ENCODE data around the gene NTM.

Gene NTM

GRCh38 chr11:132312701-132313111, 942.3 kb downstream of the NTM start:
- peak in 1 of 2 experiments; percentile 9 for DNase-seq

DNA sequence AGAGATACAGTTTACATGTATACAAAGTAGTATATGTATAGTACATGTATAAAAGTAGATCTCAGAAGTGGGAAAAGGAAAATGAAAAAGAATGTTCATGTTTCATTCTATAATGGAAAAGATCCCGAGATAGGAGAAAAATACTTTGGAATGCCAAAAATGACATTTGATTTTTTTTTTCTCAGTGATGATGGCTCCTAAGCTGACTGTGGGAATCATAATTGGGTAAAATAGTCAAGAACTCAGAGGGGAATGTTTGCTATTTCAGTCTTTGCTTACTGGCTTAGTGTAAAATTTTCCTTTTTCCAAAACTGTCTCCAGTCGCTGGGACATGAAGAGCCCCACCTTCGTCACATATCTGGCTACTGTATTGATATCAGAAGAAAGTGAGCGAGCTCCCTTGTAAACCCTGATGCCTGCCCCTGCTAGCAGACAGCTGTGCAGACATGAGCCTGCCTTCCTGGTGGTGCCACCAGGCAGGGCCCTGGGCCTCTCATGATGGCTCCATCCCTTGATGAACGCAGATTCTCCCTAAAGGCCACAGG, 944.6 kb downstream of the NTM start:
- DNase-seq = no peak

- DNase-seq = no peak
Measured at GRCh38 chr11:132315696-132316095, 945.3 kb downstream of the NTM start.

GRCh38 chr11:132318421-132319157, 948.2 kb downstream of the NTM start:
- no peak for DNase-seq

DNA sequence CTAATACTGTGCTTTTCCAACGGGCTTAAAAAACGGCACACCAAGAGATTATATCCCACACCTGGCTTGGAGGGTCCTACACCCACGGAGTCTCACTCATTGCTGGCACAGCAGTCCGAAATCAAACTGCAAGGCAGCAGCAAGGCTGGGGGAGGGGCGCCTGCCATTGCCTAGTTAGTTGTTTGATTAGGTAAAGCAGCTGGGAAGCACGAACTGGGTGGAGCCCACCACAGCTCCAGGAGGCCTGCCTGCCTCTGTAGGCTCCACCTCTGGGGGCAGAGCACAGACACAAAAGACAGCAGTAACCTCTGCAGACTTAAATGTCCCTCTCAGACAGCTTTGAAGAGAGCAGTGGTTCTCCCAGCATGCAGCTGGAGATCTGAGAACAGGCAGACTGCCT, 949.0 kb downstream of the NTM start:
- DNase-seq = peak; percentile 9 to 28

GRCh38 chr11:132330515-132330914, 960.1 kb downstream of the NTM start:
- DNase-seq = no peak

GRCh38 chr11:132332521-132332920, 962.1 kb downstream of the NTM start:
- no peak for DNase-seq

DNA sequence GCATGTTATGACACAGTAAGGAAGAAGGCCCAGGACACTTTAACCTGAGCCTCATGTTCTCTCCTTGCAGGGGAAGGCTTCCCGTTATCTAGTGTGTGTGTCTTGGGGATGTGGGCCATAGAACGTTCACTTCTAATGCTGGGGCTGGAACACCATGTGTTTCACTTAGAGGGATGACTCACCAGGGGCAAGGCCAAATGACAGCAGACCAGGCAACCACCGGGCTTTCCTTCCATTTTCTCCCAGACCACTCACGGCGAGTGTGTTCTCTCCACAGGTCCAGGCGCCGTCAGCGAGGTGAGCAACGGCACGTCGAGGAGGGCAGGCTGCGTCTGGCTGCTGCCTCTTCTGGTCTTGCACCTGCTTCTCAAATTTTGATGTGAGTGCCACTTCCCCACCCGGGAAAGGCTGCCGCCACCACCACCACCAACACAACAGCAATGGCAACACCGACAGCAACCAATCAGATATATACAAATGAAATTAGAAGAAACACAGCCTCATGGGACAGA, 964.4 kb downstream of the NTM start:
- DNase-seq = no peak

DNA sequence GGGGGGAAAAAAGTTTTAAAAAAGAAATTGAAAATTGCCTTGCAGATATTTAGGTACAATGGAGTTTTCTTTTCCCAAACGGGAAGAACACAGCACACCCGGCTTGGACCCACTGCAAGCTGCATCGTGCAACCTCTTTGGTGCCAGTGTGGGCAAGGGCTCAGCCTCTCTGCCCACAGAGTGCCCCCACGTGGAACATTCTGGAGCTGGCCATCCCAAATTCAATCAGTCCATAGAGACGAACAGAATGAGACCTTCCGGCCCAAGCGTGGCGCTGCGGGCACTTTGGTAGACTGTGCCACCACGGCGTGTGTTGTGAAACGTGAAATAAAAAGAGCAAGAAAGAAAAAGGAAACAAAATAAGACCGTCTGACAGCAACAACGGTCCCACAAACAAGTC, 964.9 kb downstream of the NTM start:
- DNase-seq = no peak

GRCh38 chr11:132336781-132337535, 966.5 kb downstream of the NTM start:
- no peak for DNase-seq

DNA sequence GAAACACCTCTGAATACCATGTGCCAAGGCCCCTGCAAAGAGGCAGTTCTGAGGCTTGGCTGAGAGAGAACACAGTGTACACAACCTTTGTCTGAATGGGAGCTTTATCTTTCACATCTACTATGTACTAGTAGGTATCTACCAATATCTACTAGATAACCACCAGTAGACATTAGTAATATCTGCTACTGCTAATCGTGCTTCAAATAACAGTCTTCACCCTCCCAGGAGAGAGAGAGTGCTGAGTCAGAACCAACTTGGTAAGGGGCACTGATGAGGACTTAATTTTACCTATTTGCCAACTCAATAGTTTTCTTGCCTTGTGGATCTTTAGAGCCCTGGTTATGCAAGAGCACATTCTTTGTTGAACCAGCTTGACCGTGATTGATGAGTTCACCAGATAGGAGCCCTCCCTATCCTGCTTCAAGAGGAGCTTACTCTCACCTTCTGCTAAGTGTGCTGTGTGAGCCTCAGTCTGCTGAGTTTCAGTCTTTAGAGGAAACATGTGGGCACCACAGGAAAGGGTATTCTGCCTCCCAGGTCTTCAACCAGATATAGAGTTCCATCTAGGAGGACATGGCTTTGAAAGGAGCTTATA, 967.5 kb downstream of the NTM start:
- no peak for DNase-seq

GRCh38 chr11:132342408-132342807, 972.0 kb downstream of the NTM start:
- DNase-seq = no peak

GRCh38 chr11:132343445-132344175, 973.2 kb downstream of the NTM start:
- DNase-seq = no peak

DNA sequence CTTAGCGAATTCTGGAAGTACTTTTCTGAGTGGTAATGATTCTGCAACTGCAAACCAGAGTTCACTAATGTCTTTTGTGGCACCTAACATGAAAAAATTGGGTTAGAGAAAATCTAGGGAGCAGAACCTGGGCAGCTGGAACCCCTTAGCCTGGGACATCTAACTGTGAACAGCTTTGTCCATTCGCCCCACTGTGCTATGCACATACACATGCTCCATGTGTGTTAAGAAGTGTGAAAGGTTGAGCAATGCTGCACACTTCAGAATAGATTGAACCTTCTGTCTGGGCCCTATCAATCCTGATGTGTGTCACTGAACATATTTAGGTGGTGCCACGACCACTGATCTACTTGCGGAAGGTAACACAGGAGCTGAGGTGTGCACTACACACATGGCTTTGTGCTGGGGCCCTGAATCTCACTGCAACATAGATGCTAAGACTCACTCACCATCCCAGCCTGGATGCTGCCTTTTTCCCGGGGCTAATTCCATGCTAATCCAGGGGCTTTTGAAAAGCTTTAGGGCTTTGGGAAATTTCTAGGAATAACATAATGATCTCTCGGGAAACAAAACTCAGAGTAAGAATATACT, 976.2 kb downstream of the NTM start:
- no peak for DNase-seq

GRCh38 chr11:132347156-132348090, 977.0 kb downstream of the NTM start:
- DNase-seq = no peak

- DNase-seq = no peak
Measured at GRCh38 chr11:132349811-132350733, 979.7 kb downstream of the NTM start.

- no peak for DNase-seq
Measured at GRCh38 chr11:132351050-132351449, 980.6 kb downstream of the NTM start.

- DNase-seq = no peak
Measured at GRCh38 chr11:132352497-132352896, 982.1 kb downstream of the NTM start.

- DNase-seq = no peak
Measured at GRCh38 chr11:132353255-132353654, 982.8 kb downstream of the NTM start.
